HG03432 (cell line): Measurements from ENCODE around the gene FRMD6.
"Not testable (repeated sequence)": the region's sequence is repeated elsewhere in the genome, so short reads cannot be mapped to it uniquely, and the experiment has no call there.

Experiments used
- ATAC-seq: cut with Tn5 transposase; IDR thresholded peaks from one replicate; pipeline ENCODE4 v1.9.1; 2021; ENCODE audit warnings: mild to moderate bottlenecking, moderate library complexity; ENCODE audit not compliant: unreplicated experiment

FRMD6 gene

DNA sequence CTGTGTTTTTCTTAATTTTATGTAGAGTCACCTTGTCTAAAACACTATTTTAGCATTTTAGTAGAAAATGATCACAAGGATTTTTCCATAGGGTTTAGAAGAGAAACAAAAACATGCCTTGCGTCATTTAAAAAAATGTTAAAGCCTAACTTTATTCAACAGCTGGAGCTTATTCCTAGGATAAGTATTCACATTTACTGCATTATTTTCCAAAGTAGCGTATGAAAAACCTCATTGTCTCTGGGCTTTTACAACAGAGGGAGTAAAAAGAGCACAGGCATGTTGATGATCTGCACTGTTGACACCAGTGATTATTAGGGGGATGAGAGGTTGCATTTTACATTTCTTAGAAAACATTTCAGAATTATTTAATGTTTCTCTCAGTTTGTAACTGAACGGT lies 66.1 kb downstream of the FRMD6 start:
- ATAC-seq = no peak

GRCh38 chr14:51719955-51720354 lies 68.2 kb downstream of the FRMD6 start:
- no peak for ATAC-seq

DNA sequence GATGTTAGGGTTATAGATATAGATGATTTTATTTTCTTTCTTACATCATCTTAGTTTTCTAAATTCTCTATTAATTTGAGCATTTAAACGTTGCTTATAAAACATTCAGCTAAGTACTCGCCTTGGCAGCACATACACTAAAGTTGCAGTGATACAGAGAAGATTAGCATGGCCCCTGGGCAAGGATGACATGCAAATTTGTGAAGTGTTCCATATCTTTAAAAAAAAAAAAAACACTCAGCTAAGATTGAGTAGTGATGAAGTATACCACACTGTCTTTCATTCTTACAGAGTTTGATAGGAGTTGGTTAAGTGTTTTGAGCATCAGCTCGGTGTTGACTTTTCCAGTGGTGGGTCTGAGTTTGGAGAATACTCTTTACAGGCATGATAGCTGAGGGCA lies 72.3 kb downstream of the FRMD6 start:
- no peak for ATAC-seq

DNA sequence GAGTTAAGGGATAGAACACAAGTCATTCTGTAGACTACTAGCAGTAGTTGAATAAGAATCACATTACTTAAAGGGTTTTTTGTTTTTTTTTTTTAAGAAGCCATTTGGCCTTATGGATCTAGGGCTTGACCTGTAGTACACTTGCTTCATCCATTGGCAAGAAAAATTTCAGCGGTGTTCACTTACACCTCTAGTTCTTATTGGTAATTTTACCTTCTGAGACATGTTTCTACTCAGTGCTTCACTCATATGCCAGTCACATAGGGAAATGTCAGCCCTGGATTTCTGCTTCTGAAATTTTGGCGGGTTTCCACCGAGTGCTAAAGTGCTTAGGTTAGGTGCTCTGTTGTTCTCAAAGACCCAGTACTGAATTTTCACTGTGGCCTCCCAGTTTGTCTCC lies 72.9 kb downstream of the FRMD6 start:
- ATAC-seq = no peak

- no peak for ATAC-seq
These were observed 73.4 kb downstream of the FRMD6 start for GRCh38 chr14:51725061-51725460.

DNA sequence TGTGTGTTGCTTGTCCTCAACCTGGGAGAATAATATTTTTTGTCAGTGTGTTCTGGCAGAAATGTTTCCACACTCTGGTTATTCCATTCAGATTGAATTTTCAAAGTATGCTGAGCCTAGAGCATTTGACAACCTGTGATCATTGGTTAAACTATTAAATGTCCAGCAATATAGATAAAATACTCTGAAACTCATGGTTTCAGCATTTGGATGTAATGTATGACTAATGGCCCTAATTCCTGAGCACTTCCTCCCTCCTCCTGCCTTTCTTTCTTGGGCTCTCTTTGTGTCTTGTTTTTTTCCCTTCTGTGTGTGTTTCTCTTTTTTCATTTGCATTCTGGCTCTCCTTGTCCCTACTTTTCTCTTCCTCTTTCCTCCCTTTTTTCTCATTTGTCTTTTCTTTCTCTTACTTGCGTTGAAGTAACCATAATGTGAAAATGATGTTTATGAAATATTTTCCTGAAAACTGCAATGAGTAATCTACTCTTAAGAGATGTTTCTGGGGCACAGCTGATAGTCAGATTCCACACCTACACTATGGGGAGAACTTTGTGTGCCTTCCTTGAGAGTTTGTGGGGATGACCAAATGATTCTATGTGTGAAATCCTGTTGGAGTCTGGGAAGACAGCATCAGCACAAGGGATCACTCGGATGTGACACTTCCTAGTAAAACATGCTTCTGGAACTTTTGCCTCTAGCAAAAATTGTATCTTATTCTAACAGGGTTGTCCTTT lies 74.6 kb downstream of the FRMD6 start:
- ATAC-seq = no peak

DNA sequence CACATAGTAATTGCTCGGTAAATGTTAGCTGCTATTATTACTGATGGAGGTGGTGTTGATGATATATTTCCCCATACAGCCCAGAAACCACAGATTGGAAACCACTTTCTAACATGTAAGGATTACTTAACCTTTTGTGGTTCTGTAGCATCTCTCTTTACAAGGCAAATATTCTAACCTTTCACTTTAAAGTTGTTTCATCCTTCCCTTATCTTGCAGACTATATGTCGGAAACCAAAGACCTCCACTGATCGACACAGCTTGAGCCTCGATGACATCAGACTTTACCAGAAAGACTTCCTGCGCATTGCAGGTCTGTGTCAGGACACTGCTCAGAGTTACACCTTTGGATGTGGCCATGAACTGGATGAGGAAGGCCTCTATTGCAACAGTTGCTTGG lies 75.8 kb downstream of the FRMD6 start:
- no peak for ATAC-seq

- no peak for ATAC-seq
These were observed 78.4 kb downstream of the FRMD6 start for GRCh38 chr14:51730098-51730497.

GRCh38 chr14:51730684-51731083 lies 79.0 kb downstream of the FRMD6 start:
- ATAC-seq = no peak

GRCh38 chr14:51732494-51733112 lies 80.9 kb downstream of the FRMD6 start:
- ATAC-seq = no peak

GRCh38 chr14:51733147-51733546 lies 81.4 kb downstream of the FRMD6 start:
- ATAC-seq = no peak

- no peak for ATAC-seq
These were observed 84.1 kb downstream of the FRMD6 start for GRCh38 chr14:51735851-51736250.

GRCh38 chr14:51738754-51739153 lies 87.0 kb downstream of the FRMD6 start:
- peak; percentile 97 for ATAC-seq

DNA sequence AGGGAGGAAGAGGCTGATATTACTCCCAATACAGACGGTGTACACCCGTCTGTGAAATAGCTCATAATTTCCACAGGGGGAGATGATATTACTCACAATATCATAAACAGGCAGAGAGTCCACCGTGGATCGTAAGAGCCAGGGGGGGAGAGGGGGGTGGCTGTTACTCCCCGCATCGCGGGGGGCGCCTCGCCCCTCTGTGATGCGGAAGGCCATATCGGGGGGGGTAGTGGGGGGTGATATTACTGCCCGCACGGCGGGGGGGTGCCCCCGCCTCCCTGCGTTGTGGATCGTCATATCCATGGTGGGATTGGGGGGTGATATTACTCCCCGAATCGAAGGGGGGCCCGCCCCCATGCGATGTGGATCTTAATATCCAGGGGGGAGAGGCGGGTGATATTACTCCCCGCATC lies 91.9 kb downstream of the FRMD6 start:
- no peak for ATAC-seq

DNA sequence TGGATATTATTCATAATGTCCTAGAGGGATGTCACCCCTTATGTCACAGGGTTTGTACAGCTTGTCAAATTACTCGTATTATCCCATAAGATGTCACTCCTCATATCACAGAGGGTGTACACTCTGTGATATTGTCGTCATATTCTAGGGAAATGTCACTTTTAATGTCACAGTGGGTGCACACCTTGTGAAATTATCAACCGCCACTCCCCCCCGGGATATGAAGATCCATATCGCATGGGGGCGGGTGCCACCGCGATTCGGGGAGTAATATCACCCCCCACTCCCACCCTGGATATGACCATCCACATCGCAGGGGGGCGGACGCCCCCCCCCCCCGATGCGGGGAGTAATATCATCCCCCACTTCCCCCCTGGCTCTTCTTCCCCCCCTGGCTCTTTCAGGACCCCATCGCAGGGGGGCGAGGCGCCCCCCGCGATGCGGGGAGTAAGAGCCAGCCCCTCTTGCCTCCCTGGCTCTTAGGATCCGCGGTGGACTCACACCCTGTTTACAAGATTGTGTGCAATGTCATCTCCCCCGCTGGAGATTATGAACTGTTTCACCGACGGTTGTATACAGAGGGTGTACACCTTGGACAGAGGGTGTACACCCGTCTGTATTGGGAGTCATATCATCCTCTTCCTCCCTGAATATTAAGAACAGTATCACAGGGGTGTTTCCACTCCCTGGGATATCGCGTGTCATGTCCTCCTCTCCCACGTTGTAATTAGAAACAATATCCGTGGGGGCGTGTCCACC lies 92.8 kb downstream of the FRMD6 start:
- no peak for ATAC-seq

DNA sequence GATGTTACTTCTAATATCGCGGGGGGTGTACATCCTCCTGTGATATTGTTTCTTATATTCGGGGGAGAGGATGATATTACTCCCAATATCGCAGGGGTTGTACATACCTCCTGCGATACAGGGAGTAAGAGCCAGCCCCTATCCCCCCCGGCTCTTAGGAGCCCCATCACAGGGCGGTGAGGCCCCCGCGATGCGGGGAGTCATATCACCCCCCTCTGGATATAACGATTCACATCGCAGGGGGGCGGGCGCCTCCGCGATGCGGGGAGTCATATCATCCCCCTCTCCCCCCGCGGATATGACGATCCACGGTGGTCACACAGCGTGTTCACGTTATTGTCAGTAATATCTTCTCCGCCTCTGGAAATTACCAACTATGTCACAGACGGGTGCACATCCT lies 95.1 kb downstream of the FRMD6 start:
- ATAC-seq = not testable (repeated sequence)

- no peak for ATAC-seq
These were observed 98.8 kb downstream of the FRMD6 start for GRCh38 chr14:51750542-51750941.

- ATAC-seq = not testable (repeated sequence)
These were observed 100.1 kb downstream of the FRMD6 start for GRCh38 chr14:51751611-51752345.

DNA sequence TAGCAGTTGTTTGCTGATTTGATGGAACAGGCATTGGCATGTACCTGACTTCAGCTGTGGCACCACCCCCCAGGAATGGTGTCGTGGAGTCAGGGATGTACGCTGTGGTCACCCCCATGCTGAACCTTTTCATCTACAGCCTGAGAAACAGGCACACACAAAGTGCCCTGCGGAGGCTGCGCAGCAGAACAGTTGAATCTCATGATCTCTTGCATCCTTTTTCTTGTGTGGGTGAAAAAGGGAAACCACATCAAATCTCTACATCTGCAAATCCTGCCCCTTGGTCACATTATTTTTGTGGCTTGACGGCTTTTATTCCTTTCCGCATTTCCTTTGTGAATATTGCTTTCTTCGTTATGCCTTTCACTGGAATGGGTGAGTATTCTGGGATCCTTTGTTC lies 106.0 kb downstream of the FRMD6 start:
- not testable (repeated sequence) for ATAC-seq

- ATAC-seq = no peak
These were observed 108.2 kb downstream of the FRMD6 start for GRCh38 chr14:51759950-51760349.

- ATAC-seq = not testable (repeated sequence)
These were observed 114.0 kb downstream of the FRMD6 start for GRCh38 chr14:51765726-51766125.
